ENCODE results near the gene SPIRE1. TPM values are rescaled to one million over a fixed set of nuclear protein-coding genes. Genes with fewer than 3 reads are reported as not detected.
"Not testable (repeated sequence)": the region's sequence is repeated elsewhere in the genome, so short reads cannot be mapped to it uniquely, and the experiment has no call there.

Gene SPIRE1
- total RNA-seq, 1 experiment from 2014 or later = 9.5 TPM

GRCh38 chr18:12540751-12541150, 117.2 kb downstream of the SPIRE1 start:
- Mint-ChIP-seq H3K27me3 (ENCODE audit: insufficient read depth, unreplicated experiment) (no peaks in the 10 kb centered on the region), H3K27ac (ENCODE audit: unreplicated experiment) (no peak overlapping the region), H3K4me3 (ENCODE audit: unreplicated experiment) (no peak overlapping the region), H3K4me1 (ENCODE audit: low read depth, unreplicated experiment) (no peaks in the 10 kb centered on the region), H3K9me3 (ENCODE audit: unreplicated experiment) (peaks cover 9% of the 10 kb centered on the region), H3K36me3 (ENCODE audit: insufficient read depth, unreplicated experiment) (no peaks in the 10 kb centered on the region)
- no peak overlapping the region for H3K4me3 ChIP-seq (ENCODE audit: low read depth, low read length)
- H3K27me3 ChIP-seq (replicated peaks; ENCODE audit: control insufficient read depth, insufficient read depth, low read length) = no peaks in the 10 kb centered on the region
- DNase-seq = no peak
- no peak for TF ChIP-seq CTCF (IDR thresholded peaks at IDR 0.05; ENCODE audit: insufficient read depth in 1 of 2, low read depth in 1 of 2, low read length in 1 of 2, severe bottlenecking in 1 of 2, unreplicated experiment in 1 of 2)
- no TSS peak for BruUV-seq (replicated peaks)
- ChIA-PET CTCF (no interaction called here), POLR2A (no interaction called here)
- peaks cover 16% of the 10 kb centered on the region for H3K9me3 ChIP-seq
- no peaks in the 10 kb centered on the region for H3K4me1 ChIP-seq
- intact Hi-C loops (cut with micrococcal nuclease; ENCODE audit: unreplicated experiment) = loop anchor here (5.0 kb wide), 1 partner anchor 117 kb away; the partner anchor contains the start of gene SPIRE1
- H3K36me3 ChIP-seq (ENCODE audit: control insufficient read depth, insufficient read depth, low read length) = no peaks in the 10 kb centered on the region

- H3K9me3 ChIP-seq = peaks cover 16% of the 10 kb centered on the region
- DNase-seq; CTCF ChIA-PET; H3K4me1 ChIP-seq; POLR2A ChIA-PET; H3K4me3 ChIP-seq (ENCODE audit: low read depth, low read length); H3K4me1 Mint-ChIP-seq (ENCODE audit: low read depth, unreplicated experiment); BruUV-seq (replicated peaks); H3K36me3 Mint-ChIP-seq (ENCODE audit: insufficient read depth, unreplicated experiment); H3K4me3 Mint-ChIP-seq (ENCODE audit: unreplicated experiment); H3K9me3 Mint-ChIP-seq (ENCODE audit: unreplicated experiment); H3K27me3 ChIP-seq (replicated peaks; ENCODE audit: control insufficient read depth, insufficient read depth, low read length); H3K36me3 ChIP-seq (ENCODE audit: control insufficient read depth, insufficient read depth, low read length); H3K27ac Mint-ChIP-seq (ENCODE audit: unreplicated experiment); H3K27me3 Mint-ChIP-seq (ENCODE audit: insufficient read depth, unreplicated experiment): not testable (repeated sequence)
- intact Hi-C loops (cut with micrococcal nuclease; ENCODE audit: unreplicated experiment) = loop anchor here (10.0 kb wide), 1 partner anchor 64 kb away; no protein-coding TSS in a partner anchor
Observed at GRCh38 chr18:12539158-12539557, 118.7 kb downstream of the SPIRE1 start.

- no peaks in the 10 kb centered on the region for H3K27me3 ChIP-seq (replicated peaks; ENCODE audit: control insufficient read depth, insufficient read depth, low read length)
- H3K4me3 ChIP-seq (ENCODE audit: low read depth, low read length) = no peak overlapping the region
- CTCF ChIA-PET = no interaction called here
- H3K36me3 Mint-ChIP-seq (ENCODE audit: insufficient read depth, unreplicated experiment) = no peaks in the 10 kb centered on the region
- TF ChIP-seq CTCF (IDR thresholded peaks at IDR 0.05; ENCODE audit: insufficient read depth in 1 of 2, low read depth in 1 of 2, low read length in 1 of 2, severe bottlenecking in 1 of 2, unreplicated experiment in 1 of 2) = no peak
- no peaks in the 10 kb centered on the region for H3K9me3 ChIP-seq
- no TSS peak for BruUV-seq (replicated peaks)
- no peak overlapping the region for H3K4me3 Mint-ChIP-seq (ENCODE audit: unreplicated experiment)
- DNase-seq = no peak
- intact Hi-C loops (cut with micrococcal nuclease; ENCODE audit: unreplicated experiment) = loop anchor here (10.0 kb wide), 1 partner anchor 60 kb away; no protein-coding TSS in a partner anchor
- H3K27ac Mint-ChIP-seq (ENCODE audit: unreplicated experiment) = no peak overlapping the region
- no peaks in the 10 kb centered on the region for H3K9me3 Mint-ChIP-seq (ENCODE audit: unreplicated experiment)
- H3K36me3 ChIP-seq (ENCODE audit: control insufficient read depth, insufficient read depth, low read length) = no peaks in the 10 kb centered on the region
- POLR2A ChIA-PET = no interaction called here
- H3K27me3 Mint-ChIP-seq (ENCODE audit: insufficient read depth, unreplicated experiment) = no peaks in the 10 kb centered on the region
- no peaks in the 10 kb centered on the region for H3K4me1 Mint-ChIP-seq (ENCODE audit: low read depth, unreplicated experiment)
- H3K4me1 ChIP-seq = no peaks in the 10 kb centered on the region
Observed at GRCh38 chr18:12534820-12535219, 123.1 kb downstream of the SPIRE1 start.

- ChIA-PET POLR2A (no interaction called here), CTCF (no interaction called here)
- no peak for TF ChIP-seq CTCF (IDR thresholded peaks at IDR 0.05; ENCODE audit: insufficient read depth in 1 of 2, low read depth in 1 of 2, low read length in 1 of 2, severe bottlenecking in 1 of 2, unreplicated experiment in 1 of 2)
- Histone ChIP-seq H3K4me1 (no peaks in the 10 kb centered on the region), H3K9me3 (no peaks in the 10 kb centered on the region), H3K36me3 (ENCODE audit: control insufficient read depth, insufficient read depth, low read length) (no peaks in the 10 kb centered on the region), H3K27me3 (replicated peaks; ENCODE audit: control insufficient read depth, insufficient read depth, low read length) (no peaks in the 10 kb centered on the region), H3K4me3 (ENCODE audit: low read depth, low read length) (no peak overlapping the region)
- no peak for DNase-seq
- Mint-ChIP-seq H3K27ac (ENCODE audit: unreplicated experiment) (no peak overlapping the region), H3K36me3 (ENCODE audit: insufficient read depth, unreplicated experiment) (no peaks in the 10 kb centered on the region), H3K9me3 (ENCODE audit: unreplicated experiment) (no peaks in the 10 kb centered on the region), H3K4me3 (ENCODE audit: unreplicated experiment) (no peak overlapping the region), H3K4me1 (ENCODE audit: low read depth, unreplicated experiment) (no peaks in the 10 kb centered on the region), H3K27me3 (ENCODE audit: insufficient read depth, unreplicated experiment) (no peaks in the 10 kb centered on the region)
- no TSS peak for BruUV-seq (replicated peaks)
- intact Hi-C loops (cut with micrococcal nuclease; ENCODE audit: unreplicated experiment) = loop anchor here (10.0 kb wide), 1 partner anchor 58 kb away; no protein-coding TSS in a partner anchor
Observed at GRCh38 chr18:12532661-12533060, 125.2 kb downstream of the SPIRE1 start.
